GM19193 (cell line): ENCODE data around the gene ANKRD33B.

Source experiments
- POLR2A ChIP-seq: IDR thresholded peaks from 4 replicates; pipeline ENCODE4 v1.6.1; 2011; ENCODE audit not compliant: insufficient read depth, insufficient read length; ENCODE audit errors: extremely low read depth

ANKRD33B gene

DNA sequence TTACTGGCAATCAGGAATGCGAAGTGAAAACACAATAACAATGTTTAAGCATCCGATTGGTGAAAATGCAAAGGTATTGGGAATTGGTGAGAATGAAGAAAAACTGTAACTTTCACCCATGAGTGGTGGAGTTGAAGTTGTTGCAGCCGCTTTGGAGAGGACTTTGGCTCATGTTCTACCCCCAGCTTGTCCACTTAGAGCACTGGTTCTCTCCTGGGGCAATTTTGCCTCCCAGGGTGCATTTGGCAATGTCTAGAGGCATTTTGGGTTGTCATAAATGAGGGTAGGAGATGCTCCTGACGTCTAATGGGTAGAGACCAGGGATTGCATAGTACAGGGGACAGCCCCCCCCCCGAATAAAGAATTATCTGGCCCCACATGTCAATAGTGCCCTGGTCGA lies 46.2 kb downstream of the ANKRD33B start:
- TF ChIP-seq POLR2A: no peak

DNA sequence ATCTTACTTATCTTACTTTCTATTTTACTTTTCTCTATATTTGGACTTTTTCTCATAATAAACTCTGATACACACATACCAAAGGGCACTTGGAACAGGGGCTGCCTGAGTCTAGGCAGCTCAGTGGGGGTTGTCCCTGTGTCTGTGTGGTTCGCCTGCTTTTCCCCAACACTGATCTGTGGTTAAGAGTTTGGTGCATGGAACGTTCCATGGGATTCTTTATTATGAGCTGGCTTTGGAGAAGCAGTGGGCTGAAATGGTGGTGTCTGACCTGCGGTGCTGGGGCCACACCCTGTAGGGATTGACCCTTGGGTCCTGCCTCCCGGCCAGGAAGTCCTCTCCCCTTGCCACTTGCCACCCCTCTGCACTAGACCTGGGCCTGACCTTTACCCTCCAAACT lies 47.4 kb downstream of the ANKRD33B start:
- no peak for TF ChIP-seq POLR2A

GRCh38 chr5:10612251-10612650 lies 48.4 kb downstream of the ANKRD33B start:
- no peak for TF ChIP-seq POLR2A

DNA sequence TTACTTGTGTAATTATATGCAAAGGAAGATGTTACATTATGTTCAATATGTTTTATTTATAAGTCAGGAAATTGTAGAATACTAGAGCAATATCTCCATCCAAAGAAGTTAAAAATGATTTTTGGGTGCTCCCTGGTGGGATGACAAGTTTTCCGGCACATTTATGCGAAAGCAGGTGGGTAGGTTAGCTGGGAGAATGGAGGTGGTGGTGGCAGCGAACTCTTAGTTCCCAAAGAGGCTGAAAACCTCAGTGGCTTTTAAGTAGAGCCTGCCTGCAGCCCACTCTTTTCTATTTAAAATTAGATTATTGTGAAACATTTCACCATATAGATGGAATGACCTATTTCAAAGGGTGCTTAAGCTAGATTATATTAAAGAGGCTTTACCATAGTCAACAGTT lies 51.8 kb downstream of the ANKRD33B start:
- no peak for TF ChIP-seq POLR2A

DNA sequence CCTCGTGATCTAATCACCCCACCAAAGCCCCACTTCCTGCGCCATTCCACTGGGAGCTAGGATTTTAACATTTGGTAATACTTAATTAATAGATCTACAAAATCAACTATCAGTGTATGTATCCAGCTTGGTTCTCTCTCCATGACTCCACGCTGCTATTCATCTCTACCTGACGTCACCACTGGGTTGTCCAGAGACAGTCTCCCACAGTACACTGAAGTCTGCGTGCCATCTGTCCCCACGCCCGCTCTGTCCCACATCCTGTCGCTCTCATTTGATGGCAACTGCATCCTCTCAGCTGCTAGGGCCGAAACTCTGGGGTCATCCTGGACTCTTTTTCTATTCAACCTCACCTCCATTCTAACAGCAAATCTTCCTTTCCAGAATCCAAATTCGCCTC lies 53.2 kb downstream of the ANKRD33B start:
- no peak for TF ChIP-seq POLR2A

DNA sequence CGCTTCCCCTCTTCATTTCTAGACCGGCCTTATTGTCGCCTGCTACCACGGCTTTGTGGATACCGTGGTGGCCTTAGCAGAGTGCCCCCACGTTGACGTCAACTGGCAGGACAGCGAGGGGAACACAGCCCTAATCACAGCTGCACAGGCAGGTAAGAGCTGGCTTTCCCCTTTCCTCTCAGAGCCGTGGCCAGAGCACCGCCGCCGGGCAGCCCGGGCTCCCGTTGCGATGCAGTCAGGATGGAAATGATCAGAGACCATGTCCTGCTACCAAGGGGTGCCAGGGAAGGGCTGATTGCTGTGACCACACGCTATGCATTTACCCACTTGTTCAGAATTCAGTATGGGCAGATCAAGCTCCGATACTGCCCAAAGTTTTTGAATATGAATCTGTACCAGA lies 54.4 kb downstream of the ANKRD33B start:
- no peak for TF ChIP-seq POLR2A

DNA sequence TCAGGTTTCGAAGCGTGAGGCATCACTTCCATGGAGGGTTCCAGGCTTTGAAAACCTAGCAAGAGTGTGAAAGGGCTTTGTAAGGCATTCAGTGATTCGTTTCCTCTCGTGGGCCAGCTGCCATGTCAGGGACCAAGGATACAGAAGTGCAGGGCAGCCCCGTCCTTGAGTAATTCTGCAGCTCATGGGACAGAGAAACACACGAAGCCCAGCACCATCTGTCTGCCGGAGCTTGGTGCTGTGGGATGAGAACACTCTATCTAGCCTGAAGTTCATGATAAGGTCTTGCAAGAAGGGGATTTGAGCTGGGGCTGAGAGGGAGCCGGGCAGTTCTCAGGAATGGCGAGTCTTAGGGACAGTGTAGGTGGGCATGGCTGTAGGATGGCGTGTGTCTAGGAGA lies 55.8 kb downstream of the ANKRD33B start:
- no peak for TF ChIP-seq POLR2A

GRCh38 chr5:10620346-10620745 lies 56.5 kb downstream of the ANKRD33B start:
- no peak for TF ChIP-seq POLR2A

DNA sequence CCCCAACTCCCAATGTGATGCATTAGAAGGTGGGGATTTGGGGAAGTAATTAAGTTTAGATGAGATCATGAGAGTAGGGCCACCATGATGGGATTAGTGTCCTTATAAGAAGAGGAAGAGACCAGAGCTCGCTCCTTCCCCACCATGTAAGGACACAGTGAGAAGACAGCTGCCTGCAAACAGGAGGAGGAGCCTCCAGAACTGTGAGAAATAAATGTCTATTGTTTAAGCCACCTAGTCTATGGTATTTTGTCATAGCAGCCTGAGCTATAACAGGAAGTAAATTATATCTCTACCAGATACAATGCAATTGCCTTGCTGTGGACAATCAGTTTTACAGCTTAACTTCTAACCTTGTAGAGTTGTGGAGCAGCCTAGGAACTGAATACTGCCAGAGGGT lies 58.0 kb downstream of the ANKRD33B start:
- no peak for TF ChIP-seq POLR2A

DNA sequence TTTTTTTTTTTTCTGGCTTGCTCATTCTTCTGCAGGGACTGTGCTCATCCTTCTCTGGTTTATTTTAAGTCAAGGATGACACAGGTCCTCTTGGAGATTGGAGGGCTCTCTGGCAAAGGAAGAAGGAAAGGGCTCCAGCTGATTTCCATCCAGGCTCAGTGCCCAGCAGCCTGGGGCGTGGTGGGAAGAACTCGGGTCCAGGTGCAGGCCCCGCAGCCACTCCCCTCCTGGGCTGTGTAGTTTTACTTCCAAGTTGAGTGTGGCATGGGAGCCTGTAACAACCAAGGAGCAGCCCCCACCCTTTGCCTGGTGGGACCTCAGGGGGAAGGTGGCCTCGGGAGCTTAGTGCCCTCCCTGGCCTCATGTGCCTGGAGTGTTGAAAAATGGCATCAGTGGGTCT lies 58.9 kb downstream of the ANKRD33B start:
- TF ChIP-seq POLR2A: no peak

GRCh38 chr5:10623305-10623910 lies 59.5 kb downstream of the ANKRD33B start:
- TF ChIP-seq POLR2A: no peak

DNA sequence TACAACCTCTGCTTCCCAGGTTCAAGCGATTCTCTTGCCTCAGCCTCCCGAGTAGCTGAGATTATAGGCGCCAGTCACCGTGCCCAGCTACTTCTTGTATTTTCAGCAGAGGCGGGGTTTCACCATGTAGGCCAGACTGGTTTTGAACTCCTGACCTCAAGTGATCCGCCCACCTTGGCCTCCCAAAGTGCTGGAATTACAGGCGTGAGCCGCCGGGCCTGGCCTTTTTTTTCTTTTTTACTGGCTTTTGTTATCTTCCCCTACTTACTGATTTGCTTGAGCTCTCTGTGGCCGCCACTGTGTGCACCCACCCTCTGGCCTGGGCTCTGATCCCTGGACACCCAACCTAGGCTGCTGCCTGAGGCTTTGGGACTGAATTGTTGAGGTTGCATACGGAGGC lies 60.3 kb downstream of the ANKRD33B start:
- TF ChIP-seq POLR2A: no peak

DNA sequence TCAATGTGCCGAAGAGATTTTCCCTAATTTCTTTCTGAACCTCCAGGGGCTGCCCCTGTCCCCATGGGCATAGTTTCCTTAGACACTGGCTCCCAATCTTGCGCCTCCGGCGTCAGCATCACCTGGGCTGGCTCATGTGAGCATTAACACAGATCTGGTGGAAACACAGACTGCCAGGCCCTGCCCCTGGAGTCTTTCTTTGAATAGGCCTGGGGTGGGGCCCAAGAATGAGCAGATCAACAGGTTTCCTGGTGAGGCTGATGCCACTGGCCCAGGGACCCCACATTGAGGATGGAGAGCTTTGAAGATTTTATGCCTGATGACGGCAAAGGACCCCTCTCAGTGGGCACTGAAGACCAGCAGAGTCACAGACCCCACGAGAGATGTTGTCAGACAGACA lies 60.8 kb downstream of the ANKRD33B start:
- TF ChIP-seq POLR2A: no peak

- no peak for TF ChIP-seq POLR2A
Observed at GRCh38 chr5:10625700-10626472, 62.0 kb downstream of the ANKRD33B start.

GRCh38 chr5:10626473-10627013 lies 62.7 kb downstream of the ANKRD33B start:
- no peak for TF ChIP-seq POLR2A

DNA sequence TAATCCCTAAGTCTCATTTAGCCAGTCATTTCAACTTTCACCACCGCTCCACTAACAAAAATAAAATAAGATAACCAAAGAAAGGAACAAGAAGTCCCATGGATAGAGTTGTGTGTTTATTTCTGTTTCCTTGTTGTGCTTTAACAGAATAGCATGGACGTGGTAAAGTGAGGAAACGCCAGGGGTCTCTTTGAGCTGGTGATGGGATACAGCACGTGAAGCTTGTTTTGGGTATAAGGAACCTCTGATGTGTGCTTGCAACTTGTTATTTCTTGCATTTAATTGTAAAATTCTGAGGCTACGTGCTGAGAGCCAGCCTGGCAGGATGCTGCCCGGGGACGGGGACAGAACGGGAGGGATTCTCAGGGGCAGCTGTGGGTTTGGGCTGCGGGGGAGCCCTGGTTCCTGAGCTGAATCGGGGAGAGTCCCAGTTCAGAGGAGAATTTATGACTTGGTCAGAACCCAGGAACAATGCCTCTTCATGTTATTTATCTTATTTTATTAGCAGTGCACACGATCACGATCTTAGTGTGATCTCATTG lies 63.4 kb downstream of the ANKRD33B start:
- peak; percentile 33 for TF ChIP-seq POLR2A
